ENCODE data around the gene SPTSSB. TPM values are rescaled to one million over a fixed set of nuclear protein-coding genes. Genes with fewer than 3 reads are reported as not detected.
A peak's percentile ranks its signal among the peaks of the same experiment; 100 is the strongest.

The SPTSSB gene
- total and polyA plus RNA-seq, 9 of the 15 experiments (the other 6 are each of a cell fraction or from before 2014, with no cell fraction given) = 0.07 TPM; not detected in 8

GRCh38 chr3:161305095-161305991 lies 66.0 kb downstream of the SPTSSB start:
- CTCF ChIA-PET (ENCODE audit: low intra/inter-chr PET ratio) = no interaction called here
- Histone ChIP-seq H3K4me1 (replicated peaks in 1 of 2; ENCODE audit: control insufficient read depth in 2 of 2, insufficient read depth in 2 of 2, low read length in 2 of 2) (no peaks in the 10 kb centered on the region), H2AFZ (ENCODE audit: low read depth, low read length) (no peak overlapping the region), H3K27me3 (ENCODE audit: control insufficient read depth in 2 of 2, insufficient read depth in 2 of 2, low read length in 2 of 2) (no peaks in the 10 kb centered on the region), H4K20me1 (replicated peaks; ENCODE audit: control insufficient read depth, insufficient read depth, low read length) (no peaks in the 10 kb centered on the region), H3K27ac (ENCODE audit: extremely low read depth, low read depth, low read length) (no peak overlapping the region), H3K9me1 (ENCODE audit: control insufficient read depth, insufficient read depth, low read length) (no peaks in the 10 kb centered on the region), H3K9ac (ENCODE audit: insufficient read depth in 1 of 2, low read depth in 2 of 2, low read length in 2 of 2) (no peak overlapping the region), H3K79me2 (ENCODE audit: control insufficient read depth, insufficient read depth, low read length) (no peaks in the 10 kb centered on the region), H3K36me3 (ENCODE audit: control insufficient read depth, insufficient read depth, low read length) (no peaks in the 10 kb centered on the region), H3K4me2 (ENCODE audit: insufficient read depth, low read length) (no peak overlapping the region), H3K4me3 (no peak overlapping the region), H3K9me3 (replicated peaks; ENCODE audit: control insufficient read depth, insufficient read depth, low read depth, low read length) (no peaks in the 10 kb centered on the region)
- in situ Hi-C loops (cut with MboI) (no loop called here), intact Hi-C loops (cut with micrococcal nuclease) (no loop called here)
- POLR2A ChIA-PET = interaction anchor here (0.6 kb wide), 1 partner anchor 33 kb away, joined by 4 read pairs; no protein-coding TSS in a partner anchor
- 5% methylated on average over 2 of the region's 2 CpGs for WGBS (ENCODE audit: insufficient coverage, low coverage, missing lambda C conversion rate)
- FAIRE-seq (no peak), ATAC-seq (no peak), DNase-seq (ENCODE audit: extremely low read depth in 1 of 4, low spot score in 3 of 4) (peak; percentile 17 to 22 (median 18))
- TF ChIP-seq CEBPB (tag; IDR thresholded peaks at IDR 0.05) (peak; percentile 48; the same call in 1 of the 2 replicates), IRF2 (CRISPR knock-in tag; IDR thresholded peaks at IDR 0.05) (no peak), CTCF (IDR thresholded peaks at IDR 0.05 in 2 of 3, conservative IDR thresholded peaks at IDR 0.05 in 1 of 3; ENCODE audit: insufficient read depth in 2 of 3, low read depth in 1 of 3, low read length in 3 of 3) (peak; percentile 11 to 50 (median 47); a peak in 4 of 6 replicates), MCM3 (IDR thresholded peaks at IDR 0.05) (no peak)
- BruUV-seq (replicated peaks) = no TSS peak
